Measurements from ENCODE around the gene SEC14L5.
"Not testable (repeated sequence)": the region's sequence is repeated elsewhere in the genome, so short reads cannot be mapped to it uniquely, and the experiment has no call there.

Gene SEC14L5

DNA sequence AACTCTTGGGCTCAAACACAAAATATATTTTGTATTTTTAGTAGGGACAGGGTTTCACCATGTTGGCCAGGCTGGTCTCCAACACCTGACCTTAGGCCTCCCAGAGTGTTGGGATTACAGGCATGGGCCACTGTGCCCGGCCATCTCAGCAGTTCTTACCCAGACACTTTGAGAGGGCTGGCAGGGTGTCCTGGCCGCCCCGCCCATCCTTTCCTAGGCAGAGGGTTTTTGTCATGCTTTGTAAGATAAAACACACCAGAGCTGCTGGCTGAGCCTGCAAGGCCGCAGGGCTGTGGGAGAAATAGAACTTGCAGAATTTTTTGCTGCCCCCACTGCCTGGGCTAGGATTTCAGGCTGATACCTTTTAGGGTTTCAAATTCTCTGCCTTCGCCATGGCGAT, 29.9 kb upstream of the SEC14L5 start:
- no peak for DNase-seq (ENCODE audit: low spot score)
- H3K4me3 ChIP-seq: no peak overlapping the region
- TF ChIP-seq, protein P1, sequence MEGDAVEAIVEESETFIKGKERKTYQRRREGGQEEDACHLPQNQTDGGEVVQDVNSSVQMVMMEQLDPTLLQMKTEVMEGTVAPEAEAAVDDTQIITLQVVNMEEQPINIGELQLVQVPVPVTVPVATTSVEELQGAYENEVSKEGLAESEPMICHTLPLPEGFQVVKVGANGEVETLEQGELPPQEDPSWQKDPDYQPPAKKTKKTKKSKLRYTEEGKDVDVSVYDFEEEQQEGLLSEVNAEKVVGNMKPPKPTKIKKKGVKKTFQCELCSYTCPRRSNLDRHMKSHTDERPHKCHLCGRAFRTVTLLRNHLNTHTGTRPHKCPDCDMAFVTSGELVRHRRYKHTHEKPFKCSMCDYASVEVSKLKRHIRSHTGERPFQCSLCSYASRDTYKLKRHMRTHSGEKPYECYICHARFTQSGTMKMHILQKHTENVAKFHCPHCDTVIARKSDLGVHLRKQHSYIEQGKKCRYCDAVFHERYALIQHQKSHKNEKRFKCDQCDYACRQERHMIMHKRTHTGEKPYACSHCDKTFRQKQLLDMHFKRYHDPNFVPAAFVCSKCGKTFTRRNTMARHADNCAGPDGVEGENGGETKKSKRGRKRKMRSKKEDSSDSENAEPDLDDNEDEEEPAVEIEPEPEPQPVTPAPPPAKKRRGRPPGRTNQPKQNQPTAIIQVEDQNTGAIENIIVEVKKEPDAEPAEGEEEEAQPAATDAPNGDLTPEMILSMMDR (IDR thresholded peaks at IDR 0.05): no peak
- H3K27ac ChIP-seq: no peak overlapping the region

DNA sequence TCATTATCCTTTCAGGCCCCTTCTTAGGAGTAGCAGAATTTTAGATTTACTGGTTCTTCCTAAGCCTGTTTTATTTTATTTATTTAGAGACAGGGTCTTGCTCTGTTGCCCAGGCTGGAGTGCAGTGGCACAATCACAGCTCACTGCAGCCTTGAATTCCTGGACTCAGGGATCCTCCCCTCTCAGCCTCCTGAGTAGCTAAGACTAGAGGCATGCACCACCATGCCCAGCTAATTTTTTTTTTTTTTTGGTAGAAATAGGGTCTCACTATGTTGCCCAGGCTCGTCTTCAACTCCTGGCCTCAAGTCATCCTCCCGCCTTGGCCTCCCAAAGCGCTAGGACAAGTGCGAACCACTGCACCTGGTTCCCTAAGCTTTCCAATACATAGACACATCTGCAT, 28.5 kb upstream of the SEC14L5 start:
- H3K4me3 ChIP-seq; H3K27ac ChIP-seq; DNase-seq (ENCODE audit: low spot score): not testable (repeated sequence)

DNA sequence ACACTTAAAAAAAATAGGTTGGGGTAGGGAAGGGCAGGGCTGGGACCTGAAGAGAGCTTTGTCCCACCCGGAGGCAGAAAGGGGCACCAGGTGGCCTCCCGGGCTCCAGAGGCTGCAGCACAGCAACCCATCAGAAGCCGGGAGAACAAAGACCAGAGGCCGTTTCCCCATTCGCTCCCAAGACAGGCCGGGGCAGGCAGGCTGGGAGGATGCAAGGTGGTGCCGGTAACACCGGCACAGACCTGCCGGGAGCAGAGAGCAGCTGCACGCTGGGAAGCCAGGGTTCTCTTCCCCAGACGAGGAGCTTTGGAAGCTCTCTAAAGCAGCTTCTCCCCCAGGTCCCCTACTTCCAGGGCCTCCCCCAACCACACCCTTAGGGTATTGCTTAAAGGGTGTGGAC, 26.7 kb upstream of the SEC14L5 start:
- no peak for DNase-seq (ENCODE audit: low spot score)
- Histone ChIP-seq H3K4me3 (no peak overlapping the region), H3K27ac (no peak overlapping the region)
- TF ChIP-seq, protein P1 (IDR thresholded peaks at IDR 0.05): no peak

DNA sequence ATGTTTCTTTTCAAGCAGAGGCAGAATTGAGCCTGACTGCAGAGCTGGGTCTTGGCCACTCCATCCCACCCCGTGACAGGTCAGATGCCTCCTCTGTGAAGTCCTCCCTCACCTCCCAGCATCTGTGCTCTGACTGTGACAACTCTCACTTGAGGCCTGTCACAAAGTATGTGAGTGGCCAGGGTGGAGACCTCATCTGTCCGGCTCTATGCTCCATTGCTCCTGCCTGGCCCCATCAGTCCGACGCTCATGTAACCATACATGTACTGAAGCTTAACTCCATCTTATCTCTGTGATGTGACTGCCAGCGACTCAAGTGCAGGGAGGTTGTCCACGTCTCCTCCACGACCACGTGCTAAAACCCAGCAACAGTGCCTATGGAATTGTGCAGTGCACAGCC, 24.7 kb upstream of the SEC14L5 start:
- TF ChIP-seq, protein P1 (IDR thresholded peaks at IDR 0.05): no peak
- DNase-seq (ENCODE audit: low spot score): no peak
- Histone ChIP-seq H3K27ac (no peak overlapping the region), H3K4me3 (no peak overlapping the region)

DNA sequence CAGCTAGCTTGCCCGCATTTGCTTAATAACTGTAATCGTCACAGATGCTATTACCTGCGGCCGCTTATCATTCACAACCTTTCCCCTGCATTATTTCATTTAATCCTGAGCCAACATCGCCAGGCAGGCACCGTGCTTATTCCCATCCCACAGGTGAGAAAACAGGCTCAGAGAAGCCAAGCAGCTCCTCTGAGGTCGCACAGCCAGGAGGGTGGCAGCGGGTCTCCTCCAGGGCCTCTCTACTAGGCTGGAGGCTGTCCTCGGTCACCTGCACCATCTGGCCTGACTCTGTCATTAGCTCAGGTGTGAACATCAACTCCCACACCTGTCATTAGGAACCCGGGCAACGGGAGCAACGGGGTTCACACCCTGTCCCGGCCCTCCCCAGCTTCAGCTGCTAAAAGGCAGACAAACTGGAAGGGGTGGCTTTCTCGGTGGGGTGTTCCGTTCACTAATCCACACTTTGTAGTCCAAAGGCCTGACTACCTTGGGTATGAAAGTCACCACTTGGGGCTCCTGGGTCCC, 24.2 kb upstream of the SEC14L5 start:
- TF ChIP-seq, protein P1 (IDR thresholded peaks at IDR 0.05): no peak
- DNase-seq (ENCODE audit: low spot score): no peak
- no peak overlapping the region for H3K4me3 ChIP-seq
- no peak overlapping the region for H3K27ac ChIP-seq

DNA sequence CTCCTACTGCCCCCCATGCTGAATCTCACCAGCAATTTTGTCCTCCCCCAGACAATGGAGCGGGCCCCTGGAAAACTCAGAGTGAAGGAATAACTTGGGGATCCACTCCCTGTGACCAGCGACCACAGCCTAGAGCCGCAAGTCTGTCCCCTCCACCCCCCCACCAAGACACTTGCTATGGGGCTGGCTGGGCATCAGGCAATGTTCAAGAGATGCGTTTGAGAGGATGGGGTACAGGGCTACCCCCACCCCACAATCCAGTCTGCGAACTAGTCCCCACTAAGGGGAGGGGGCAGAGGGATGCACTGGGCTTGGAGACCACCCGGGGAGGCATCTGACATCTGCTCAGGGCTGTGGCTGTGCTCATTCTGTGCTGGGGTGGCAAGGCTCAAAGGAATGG, 23.5 kb upstream of the SEC14L5 start:
- TF ChIP-seq, protein P1 (IDR thresholded peaks at IDR 0.05): no peak
- Histone ChIP-seq H3K27ac (peak overlapping the region in 1 of 2 donors; percentile 47), H3K4me3 (peak overlapping the region; percentile 13)
- DNase-seq (ENCODE audit: low spot score): no peak

DNA sequence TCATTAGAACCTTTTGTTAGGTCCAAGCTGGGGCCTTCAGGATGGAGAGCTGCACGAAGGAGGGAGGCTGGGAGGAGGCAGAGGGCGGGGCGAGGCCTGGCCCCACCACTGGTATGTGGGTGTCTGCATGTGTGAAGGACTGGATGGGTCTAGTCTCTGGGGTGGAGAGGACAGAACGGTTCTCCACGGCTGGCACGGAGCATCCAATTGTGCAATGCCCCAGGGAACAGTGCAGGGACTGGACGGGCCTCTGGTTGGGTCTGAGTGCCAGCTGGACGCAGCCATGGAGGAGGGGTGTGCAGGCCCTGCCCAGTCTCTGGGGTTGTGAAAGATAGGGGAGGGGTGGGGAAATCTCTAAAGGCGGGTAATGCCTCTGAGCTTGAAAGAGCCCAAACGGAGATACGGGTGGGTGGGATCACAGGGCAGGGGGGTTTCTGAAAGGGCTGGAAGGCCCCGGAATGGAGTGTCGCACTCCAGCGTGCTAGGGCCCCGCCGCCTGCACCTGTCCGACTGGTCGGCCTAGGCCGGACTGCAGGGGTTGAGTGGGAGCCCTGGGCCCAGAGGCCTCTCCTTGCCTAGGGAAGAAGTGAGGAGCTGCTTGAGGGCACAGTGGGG, 22.8 kb upstream of the SEC14L5 start:
- TF ChIP-seq, protein P1 (IDR thresholded peaks at IDR 0.05): no peak
- DNase-seq (ENCODE audit: low spot score): peak; percentile 94
- Histone ChIP-seq H3K27ac (peak overlapping the region in 1 of 2 donors; percentile 61), H3K4me3 (peak overlapping the region; percentile 73)
